Suprapubic skin (tissue), 4 donors: ENCODE measurements around the gene KIAA0513. TPM values are rescaled to one million over a fixed set of nuclear protein-coding genes. Genes with fewer than 3 reads are reported as not detected.
A peak's percentile ranks its signal among the peaks of the same experiment; 100 is the strongest.

ENCODE experiments used
- DNase-seq, 2 donors: peaks; one replicate each; pipeline ENCODE4 v3.0.0-alpha.2; 2019; ENCODE audit warnings: low spot score in 2 of 2
- H3K27ac ChIP-seq: fragments of 200-600 bp; sonication (generic); one replicate; pipeline ENCODE4 v1.5.1; 2019
- H3K27me3 ChIP-seq: fragments of 200-600 bp; sonication (generic); one replicate; pipeline ENCODE4 v1.5.1; 2019
- H3K36me3 ChIP-seq: fragments of 200-600 bp; sonication (generic); one replicate; pipeline ENCODE4 v1.5.1; 2019
- H3K4me1 ChIP-seq: fragments of 200-600 bp; sonication (generic); one replicate; pipeline ENCODE4 v1.5.1; 2019
- H3K4me3 ChIP-seq: fragments of 200-600 bp; sonication (generic); one replicate; pipeline ENCODE4 v1.5.1; 2019; ENCODE audit warnings: mild to moderate bottlenecking
- H3K9me3 ChIP-seq: fragments of 200-600 bp; sonication (generic); one replicate; pipeline ENCODE4 v1.5.1; 2019
- CTCF ChIP-seq, 2 donors: fragments of 200-600 bp in 1 of 2; fragments of 450-650 bp in 1 of 2; sonication (generic) in 1 of 2; IDR thresholded peaks; one replicate each; pipeline ENCODE4 v1.5.1; 2016 to 2019; ENCODE audit warnings: antibody characterized with exemption in 2 of 2, mild to moderate bottlenecking in 1 of 2, moderate library complexity in 1 of 2
- EP300 ChIP-seq: sonication (generic); formaldehyde crosslinking; IDR thresholded peaks from one replicate; pipeline ENCODE4 v1.6.1; 2017; ENCODE audit warnings: antibody characterized with exemption
- POLR2A ChIP-seq, 2 donors: fragments of 450-650 bp; IDR thresholded peaks; one replicate each; pipeline ENCODE4 v1.6.1; 2017; ENCODE audit warnings: antibody characterized with exemption in 2 of 2, mild to moderate bottlenecking in 2 of 2, moderate library complexity in 2 of 2
- POLR2AphosphoS5 ChIP-seq, 3 donors: sonication (generic); formaldehyde crosslinking; IDR thresholded peaks; one replicate each; pipeline ENCODE4 v1.6.1; 2017; ENCODE audit warnings: antibody characterized with exemption in 3 of 3
- WGBS: methylation state at CpG from one replicate; pipeline ENCODE4 v1.1.5; 2018; 5-methylcytosine and 5-hydroxymethylcytosine counted together
- total RNA-seq, 4 donors: library from RNA; depleted of rRNA; stranded (reverse); fragments of >200 nt; gene quantifications; one replicate each; pipeline ENCODE4 v1.1.0, GENCODE V29; 2016

The KIAA0513 gene
- total RNA-seq, 4 donors from 2014 or later, result 23.7 to 32.3 (median 26.6) TPM

DNA sequence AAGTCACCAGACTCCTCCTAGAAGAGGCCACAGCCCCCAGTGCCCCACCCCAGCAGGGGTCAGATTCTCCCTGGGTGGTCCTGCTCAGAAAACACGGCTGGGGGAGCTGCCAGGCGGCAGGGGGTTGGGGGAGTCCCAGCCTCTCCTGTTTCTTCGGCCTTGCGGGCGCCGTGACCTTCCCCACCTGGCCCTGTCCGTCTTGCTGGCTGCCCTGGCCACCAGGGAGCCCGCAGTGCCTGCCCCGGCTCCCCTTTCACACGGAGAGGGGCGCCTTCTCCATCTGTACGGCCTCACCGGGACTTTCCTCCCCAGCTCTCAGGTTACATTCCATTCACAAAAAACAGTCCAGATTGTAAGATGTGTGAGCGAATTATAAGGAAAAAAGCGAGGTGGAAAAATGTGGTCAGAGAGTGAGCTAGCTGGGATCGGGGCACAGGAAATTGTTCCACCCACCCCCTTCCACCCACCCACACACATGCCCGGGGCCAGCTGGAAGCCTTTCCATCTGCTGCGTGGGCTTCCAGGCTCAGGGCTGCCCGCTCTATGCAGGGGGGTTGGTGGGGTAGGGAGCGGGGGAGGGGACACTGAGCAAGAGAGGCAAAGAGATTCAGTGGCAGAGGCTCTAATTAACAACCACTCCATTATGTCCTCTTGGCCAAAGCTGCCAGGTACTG lies 99.2 kb downstream of the KIAA0513 start:
- no peaks in the 10 kb centered on the region for H3K36me3 ChIP-seq
- H3K27me3 ChIP-seq, result no peaks in the 10 kb centered on the region
- H3K9me3 ChIP-seq, result no peaks in the 10 kb centered on the region
- 9% methylated on average over 18 of the region's 20 CpGs for whole genome bisulfite sequencing
- TF ChIP-seq CTCF (IDR thresholded peaks at IDR 0.05) (no peak), POLR2A (IDR thresholded peaks at IDR 0.05) (no peak), POLR2AphosphoS5 (IDR thresholded peaks at IDR 0.05) (no peak), EP300 (no peak)
- H3K4me3 ChIP-seq, result no peak overlapping the region
- peaks cover 47% of the 10 kb centered on the region for H3K4me1 ChIP-seq
- DNase-seq, result no peak
- peak overlapping the region; percentile 36 for H3K27ac ChIP-seq

DNA sequence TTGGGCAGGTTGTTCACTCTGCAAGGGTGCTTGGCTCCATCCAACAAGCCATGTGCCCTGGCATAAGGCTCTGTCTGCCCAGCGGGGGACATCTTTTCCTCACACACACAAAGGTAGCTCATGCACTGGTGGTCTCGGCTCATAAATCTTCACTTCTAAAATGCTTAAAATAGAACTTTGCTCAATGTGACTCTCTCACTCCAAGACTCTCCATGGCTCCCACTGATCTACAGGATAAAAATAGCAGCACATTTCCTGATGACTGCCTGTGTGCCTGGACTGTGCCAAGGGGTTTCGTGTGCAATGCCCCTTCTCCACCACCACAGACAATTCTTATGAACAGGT lies 99.8 kb downstream of the KIAA0513 start:
- no peaks in the 10 kb centered on the region for H3K27me3 ChIP-seq
- H3K4me1 ChIP-seq, result peaks cover 47% of the 10 kb centered on the region
- no peaks in the 10 kb centered on the region for H3K9me3 ChIP-seq
- no peak for DNase-seq
- no peaks in the 10 kb centered on the region for H3K36me3 ChIP-seq
- H3K4me3 ChIP-seq, result no peak overlapping the region
- TF ChIP-seq EP300 (no peak), CTCF (IDR thresholded peaks at IDR 0.05) (no peak), POLR2AphosphoS5 (IDR thresholded peaks at IDR 0.05) (no peak), POLR2A (IDR thresholded peaks at IDR 0.05) (no peak)
- WGBS, result 71% methylated on average over 3 of the region's 3 CpGs
- no peak overlapping the region for H3K27ac ChIP-seq

DNA sequence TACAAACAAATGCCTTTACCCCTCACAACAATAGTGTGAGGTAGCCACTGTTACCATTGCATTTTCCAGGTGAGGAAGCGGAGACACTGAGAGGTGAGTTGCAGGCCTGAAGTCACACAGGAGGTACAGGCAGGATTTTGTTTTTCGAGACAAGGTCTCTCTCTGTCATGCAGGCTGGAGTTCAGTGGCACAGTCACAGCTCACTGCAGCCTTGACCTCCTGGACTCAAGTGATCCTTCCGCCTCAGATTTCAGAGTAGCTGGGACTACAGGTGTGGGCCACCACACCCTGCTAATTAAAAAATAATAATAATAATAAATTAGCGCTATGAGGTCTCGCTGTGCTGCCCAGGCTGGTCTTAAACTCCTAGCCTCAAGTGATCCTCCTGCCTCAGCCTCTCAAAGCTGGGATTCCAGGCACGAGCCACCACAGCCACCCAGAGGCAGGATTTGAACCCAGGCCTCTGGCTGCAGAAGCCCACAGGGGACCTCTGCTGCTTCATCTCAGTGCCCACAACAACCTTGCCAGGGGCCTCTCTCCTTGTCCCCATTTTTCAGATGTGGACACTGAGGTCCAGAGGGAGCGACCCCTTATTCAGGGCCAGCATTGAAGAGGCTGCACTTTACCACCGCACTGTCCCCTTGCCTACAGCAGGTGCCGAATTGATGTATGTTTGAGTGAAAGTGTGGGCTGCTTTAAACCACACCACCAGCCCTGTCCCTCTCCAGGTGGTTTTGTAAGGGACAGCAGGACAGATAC lies 100.7 kb downstream of the KIAA0513 start:
- Histone ChIP-seq H3K4me1 (peaks cover 46% of the 10 kb centered on the region), H3K27me3 (no peaks in the 10 kb centered on the region), H3K27ac (no peak overlapping the region), H3K9me3 (no peaks in the 10 kb centered on the region), H3K4me3 (no peak overlapping the region), H3K36me3 (no peaks in the 10 kb centered on the region)
- 84% methylated on average over 9 of the region's 9 CpGs for WGBS
- TF ChIP-seq CTCF (IDR thresholded peaks at IDR 0.05), result no peak
- no peak for DNase-seq

- H3K9me3 ChIP-seq, result no peaks in the 10 kb centered on the region
- peak overlapping the region; percentile 74 for H3K27ac ChIP-seq
- no peaks in the 10 kb centered on the region for H3K36me3 ChIP-seq
- TF ChIP-seq CTCF (IDR thresholded peaks at IDR 0.05), result no peak
- no peak for TF ChIP-seq POLR2A (IDR thresholded peaks at IDR 0.05)
- no peak for TF ChIP-seq EP300
- TF ChIP-seq POLR2AphosphoS5 (IDR thresholded peaks at IDR 0.05), result no peak
- WGBS, result 39% methylated on average over 15 of the region's 15 CpGs
- no peak for DNase-seq
- H3K4me3 ChIP-seq, result no peak overlapping the region
- H3K4me1 ChIP-seq, result peaks cover 48% of the 10 kb centered on the region
- no peaks in the 10 kb centered on the region for H3K27me3 ChIP-seq
These were observed 102.5 kb downstream of the KIAA0513 start for GRCh38 chr16:85129876-85130704.

GRCh38 chr16:85130705-85131028 lies 103.1 kb downstream of the KIAA0513 start:
- WGBS, result 50% methylated on average over 5 of the region's 5 CpGs
- Histone ChIP-seq H3K36me3 (no peaks in the 10 kb centered on the region), H3K4me1 (peaks cover 45% of the 10 kb centered on the region), H3K9me3 (no peaks in the 10 kb centered on the region), H3K27me3 (no peaks in the 10 kb centered on the region), H3K27ac (peak overlapping the region; percentile 74), H3K4me3 (no peak overlapping the region)
- TF ChIP-seq POLR2A (IDR thresholded peaks at IDR 0.05) (no peak), CTCF (IDR thresholded peaks at IDR 0.05) (no peak), EP300 (no peak), POLR2AphosphoS5 (IDR thresholded peaks at IDR 0.05) (no peak)
- DNase-seq, result no peak
